ENCODE measurements around the gene SERPINA4. TPM values are rescaled to one million over a fixed set of nuclear protein-coding genes. Genes with fewer than 3 reads are reported as not detected.

SERPINA4 gene
- total and polyA plus RNA-seq, 2 of the 8 experiments (the other 6 are each of a cell fraction or from before 2014, with no cell fraction given): not detected

DNA sequence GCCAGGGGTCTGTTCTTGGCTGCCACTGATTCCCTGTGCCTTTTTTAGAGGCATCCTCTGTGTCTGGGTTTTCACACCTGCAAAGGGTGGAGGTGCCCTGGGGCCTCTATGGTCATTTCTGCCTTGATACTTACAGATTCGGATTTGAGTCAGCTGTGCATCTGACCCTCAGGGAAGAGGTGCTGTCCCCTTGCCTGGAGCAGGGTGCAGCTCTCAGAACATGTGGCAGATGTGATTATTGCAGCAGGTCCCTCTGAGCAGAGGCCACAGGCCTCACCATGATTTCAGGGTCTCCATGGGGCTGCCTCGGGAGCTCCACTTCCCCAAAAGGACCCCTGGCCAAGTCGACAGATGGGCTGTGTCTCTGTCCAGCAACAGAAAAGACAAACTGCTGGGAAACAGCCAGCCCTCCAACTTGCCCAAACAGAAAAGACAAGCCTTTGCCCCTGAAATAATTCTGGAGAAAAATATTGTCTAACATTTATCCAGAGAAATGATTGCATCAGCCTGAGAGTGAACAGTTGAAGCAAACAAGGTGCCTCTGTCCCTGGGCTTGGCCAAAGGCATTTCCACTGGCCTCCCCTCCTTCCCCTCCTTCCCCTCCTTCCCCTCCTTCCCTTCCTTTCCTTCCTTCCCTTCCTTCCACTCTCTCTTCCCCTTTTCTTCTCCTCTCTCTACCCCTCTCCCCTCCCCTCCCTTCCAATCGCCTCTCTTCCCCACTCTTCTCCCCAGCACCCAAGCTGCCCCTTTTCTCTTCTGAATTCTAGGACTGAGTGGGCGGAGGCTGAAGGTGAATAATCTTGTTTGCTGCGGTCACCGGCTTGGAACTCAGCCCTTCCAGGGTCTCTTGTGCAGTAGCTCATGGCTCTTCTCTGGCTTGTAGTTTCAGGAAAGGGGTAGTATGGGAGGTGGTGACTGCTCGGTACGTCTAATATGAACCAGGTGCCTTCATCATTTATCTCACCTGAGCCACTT lies 51.6 kb downstream of the SERPINA4 start (continued):
- TF ChIP-seq JUN (IDR thresholded peaks at IDR 0.05; ENCODE audit: low read depth, low read length) (no peak), PHF8 (conservative IDR thresholded peaks at IDR 0.05; ENCODE audit: low read depth, low read length) (no peak), TEAD4 (IDR thresholded peaks at IDR 0.05; ENCODE audit: low read depth, low read length) (no peak), RNF2 (IDR thresholded peaks at IDR 0.05; ENCODE audit: borderline replicate concordance, low read depth, low read length, missing control alignments, poor library complexity, severe bottlenecking) (no peak), GTF2F1 (IDR thresholded peaks at IDR 0.05; ENCODE audit: borderline replicate concordance, low read depth, low read length) (no peak)

Data from H1 (cell line).